CD4-positive, alpha-beta T cell (primary cell): ENCODE measurements around the gene SERPINB6. TPM values are rescaled to one million over a fixed set of nuclear protein-coding genes. Genes with fewer than 3 reads are reported as not detected.
"Not testable (repeated sequence)": the region's sequence is repeated elsewhere in the genome, so short reads cannot be mapped to it uniquely, and the experiment has no call there.

Experiments used
- ATAC-seq: fragments of 200-7000 bp; cut with Tn5 transposase; one replicate; pipeline ENCODE4 v1.10.0; 2022; ENCODE audit warnings: mild to moderate bottlenecking; ENCODE audit not compliant: poor library complexity
- CTCF ChIA-PET: fragments of 350-600 bp; sonication (Branson Sonifier 250); formaldehyde crosslinking; loops from one replicate; lab custom pipeline; 2021; ENCODE audit warnings: antibody characterized with exemption, inconsistent platforms; lab: Charles Lee
- POLR2A ChIA-PET: fragments of 350-600 bp; sonication (Branson Sonifier 250); formaldehyde crosslinking; loops from one replicate; lab custom pipeline; 2021; ENCODE audit warnings: antibody characterized with exemption, inconsistent platforms; lab: Charles Lee
- DNase-seq, 14 experiments: peaks; one replicate each; pipeline ENCODE4 v3.0.0-alpha.2; 2013 to 2020; ENCODE audit warnings: mixed read lengths in 2 of 14
- H3K27ac ChIP-seq, 2 donors: one replicate each; pipeline versions ENCODE4 v1.5.1 to v1.7.0; 2013; ENCODE audit warnings: low read length in 2 of 2, low read depth in 1 of 2, mild to moderate bottlenecking in 1 of 2
- H3K27me3 ChIP-seq, 2 experiments: 1 replicate in 1 of 2; 2 replicates in 1 of 2; pipeline versions ENCODE4 v1.6.1 to v1.7.0; 2013; ENCODE audit warnings: low read length in 2 of 2, control low read depth in 1 of 2, mild to moderate bottlenecking in 1 of 2, moderate library complexity in 1 of 2; ENCODE audit not compliant: insufficient read depth in 2 of 2, control insufficient read depth in 1 of 2
- H3K36me3 ChIP-seq: one replicate; pipeline ENCODE4 v1.6.1; 2013; ENCODE audit warnings: low read length, control low read depth; ENCODE audit not compliant: insufficient read depth
- H3K4me1 ChIP-seq: one replicate; pipeline ENCODE4 v1.6.1; 2013; ENCODE audit warnings: low read length, control low read depth; ENCODE audit not compliant: insufficient read depth
- H3K4me3 ChIP-seq: one replicate; pipeline ENCODE4 v1.5.1; 2013; ENCODE audit warnings: mild to moderate bottlenecking, low read length, moderate library complexity
- H3K9me3 ChIP-seq, 2 experiments: 1 replicate in 1 of 2; 2 replicates in 1 of 2; pipeline versions ENCODE4 v1.6.1 to v1.7.0; 2013; ENCODE audit warnings: low read length in 2 of 2, mild to moderate bottlenecking in 2 of 2, control low read depth in 1 of 2, moderate library complexity in 1 of 2; ENCODE audit not compliant: control insufficient read depth in 1 of 2, insufficient read depth in 1 of 2
- H3K27ac Mint-ChIP-seq: one replicate; pipeline ENCODE4 v1.8.0; 2020; ENCODE audit warnings: mixed read lengths
- H3K27me3 Mint-ChIP-seq: one replicate; pipeline ENCODE4 v1.8.0; 2021; ENCODE audit warnings: mixed read lengths
- H3K36me3 Mint-ChIP-seq: one replicate; pipeline ENCODE4 v1.8.0; 2021; ENCODE audit warnings: low read depth, mixed read lengths
- H3K4me1 Mint-ChIP-seq: one replicate; pipeline ENCODE4 v1.8.0; 2021; ENCODE audit warnings: low read depth, mixed read lengths
- H3K4me3 Mint-ChIP-seq: one replicate; pipeline ENCODE4 v1.8.0; 2020; ENCODE audit warnings: mild to moderate bottlenecking, mixed read lengths
- H3K9me3 Mint-ChIP-seq: one replicate; pipeline ENCODE4 v1.8.0; 2020; ENCODE audit warnings: mixed read lengths
- CTCF ChIP-seq: fragments of 200-600 bp; IDR thresholded peaks from one replicate; pipeline ENCODE4 v1.8.0; 2022; ENCODE audit warnings: antibody characterized with exemption, mild to moderate bottlenecking
- intact Hi-C, 2 experiments: fragments of 100-400 bp; cut with DNase I in 1 of 2; cut with micrococcal nuclease in 1 of 2; formaldehyde crosslinking; loops; one replicate each; pipeline versions ENCODE4 v1.15.1 to v1.9.0; 2023 to 2025; cut with DNase I, micrococcal nuclease
- total RNA-seq, 174 experiments: library from RNA in 2 of 174; stranded (reverse) in 2 of 174; gene quantifications; one replicate each; pipeline ENCODE4 v1.2.3 and lab custom pipeline; 2021 to 2026

The SERPINB6 gene
- total RNA-seq, 2 experiments from 2014 or later, result 11.0 to 11.9 TPM

- peaks cover 20% of the 10 kb centered on the region for H3K4me1 Mint-ChIP-seq
- H3K9me3 Mint-ChIP-seq, result no peaks in the 10 kb centered on the region
- H3K36me3 Mint-ChIP-seq, result peaks cover 70% of the 10 kb centered on the region
- no peak overlapping the region for H3K4me3 ChIP-seq
- intact Hi-C loops, result no loop called here
- no peaks in the 10 kb centered on the region for H3K27me3 ChIP-seq
- no peaks in the 10 kb centered on the region for H3K27me3 Mint-ChIP-seq
- no peaks in the 10 kb centered on the region for H3K9me3 ChIP-seq
- DNase-seq (no peak), ATAC-seq (no peak)
- TF ChIP-seq CTCF, result no peak
- H3K4me1 ChIP-seq, result peaks cover 20% of the 10 kb centered on the region
- peaks cover 28% of the 10 kb centered on the region for H3K36me3 ChIP-seq
- H3K4me3 Mint-ChIP-seq, result no peak overlapping the region
- H3K27ac ChIP-seq, result no peak overlapping the region
- ChIA-PET CTCF (no interaction called here), POLR2A (no interaction called here)
- no peak overlapping the region for H3K27ac Mint-ChIP-seq
Observed at GRCh38 chr6:3005077-3005476, 33.7 kb upstream of the SERPINB6 start.

GRCh38 chr6:3003226-3003625 lies 31.9 kb upstream of the SERPINB6 start:
- not testable (repeated sequence) for H3K27ac Mint-ChIP-seq
- H3K36me3 Mint-ChIP-seq, result peaks cover 55% of the 10 kb centered on the region

GRCh38 chr6:3001773-3002293 lies 30.5 kb upstream of the SERPINB6 start:
- H3K27ac Mint-ChIP-seq, result peak overlapping the region; percentile 8

More at GRCh38 chr6:3003226-3003625, 31.9 kb upstream of the SERPINB6 start:
- CTCF ChIA-PET, H3K27me3 ChIP-seq, H3K9me3 ChIP-seq, DNase-seq, ATAC-seq, H3K9me3 Mint-ChIP-seq, POLR2A ChIA-PET, H3K4me3 Mint-ChIP-seq, H3K27me3 Mint-ChIP-seq, intact Hi-C loops, H3K4me3 ChIP-seq, H3K27ac ChIP-seq: not testable (repeated sequence)
- Histone ChIP-seq H3K36me3 (peaks cover 23% of the 10 kb centered on the region), H3K4me1 (peaks cover 32% of the 10 kb centered on the region)
- H3K4me1 Mint-ChIP-seq, result peaks cover 31% of the 10 kb centered on the region

More at GRCh38 chr6:3001773-3002293, 30.5 kb upstream of the SERPINB6 start:
- Histone ChIP-seq H3K4me1 (peaks cover 32% of the 10 kb centered on the region), H3K27ac (no peak overlapping the region), H3K9me3 (no peaks in the 10 kb centered on the region), H3K36me3 (peaks cover 20% of the 10 kb centered on the region), H3K27me3 (no peaks in the 10 kb centered on the region), H3K4me3 (no peak overlapping the region)
- ATAC-seq (no peak), DNase-seq (peak in 4 of 14 experiments; percentile 22 to 79 (median 71))
- H3K27me3 Mint-ChIP-seq, result no peaks in the 10 kb centered on the region
- intact Hi-C loops, result loop anchor here in 1 of 2 experiments (1.0 to 2.0 kb wide), 2 partner anchors 21 to 51 kb away; no protein-coding TSS in a partner anchor
- peaks cover 41% of the 10 kb centered on the region for H3K36me3 Mint-ChIP-seq
- ChIA-PET CTCF (interaction anchor here (0.6 to 2.6 kb wide), 18 partner anchors 9 to 144 kb away, joined by 3 to 29 read pairs (median 4); partner anchors contain the start of gene RIPK1), POLR2A (interaction anchor here (0.6 to 4.2 kb wide), 6 partner anchors 12 to 67 kb away, joined by 3 to 82 read pairs (median 15); no protein-coding TSS in a partner anchor)
- peaks cover 31% of the 10 kb centered on the region for H3K4me1 Mint-ChIP-seq
- TF ChIP-seq CTCF, result peak; percentile 41
- no peaks in the 10 kb centered on the region for H3K9me3 Mint-ChIP-seq
- peak overlapping the region; percentile 81 for H3K4me3 Mint-ChIP-seq
